ENCODE results near the gene KNTC1.
"Not testable (repeated sequence)": the region's sequence is repeated elsewhere in the genome, so short reads cannot be mapped to it uniquely, and the experiment has no call there.

Gene KNTC1, protein sequence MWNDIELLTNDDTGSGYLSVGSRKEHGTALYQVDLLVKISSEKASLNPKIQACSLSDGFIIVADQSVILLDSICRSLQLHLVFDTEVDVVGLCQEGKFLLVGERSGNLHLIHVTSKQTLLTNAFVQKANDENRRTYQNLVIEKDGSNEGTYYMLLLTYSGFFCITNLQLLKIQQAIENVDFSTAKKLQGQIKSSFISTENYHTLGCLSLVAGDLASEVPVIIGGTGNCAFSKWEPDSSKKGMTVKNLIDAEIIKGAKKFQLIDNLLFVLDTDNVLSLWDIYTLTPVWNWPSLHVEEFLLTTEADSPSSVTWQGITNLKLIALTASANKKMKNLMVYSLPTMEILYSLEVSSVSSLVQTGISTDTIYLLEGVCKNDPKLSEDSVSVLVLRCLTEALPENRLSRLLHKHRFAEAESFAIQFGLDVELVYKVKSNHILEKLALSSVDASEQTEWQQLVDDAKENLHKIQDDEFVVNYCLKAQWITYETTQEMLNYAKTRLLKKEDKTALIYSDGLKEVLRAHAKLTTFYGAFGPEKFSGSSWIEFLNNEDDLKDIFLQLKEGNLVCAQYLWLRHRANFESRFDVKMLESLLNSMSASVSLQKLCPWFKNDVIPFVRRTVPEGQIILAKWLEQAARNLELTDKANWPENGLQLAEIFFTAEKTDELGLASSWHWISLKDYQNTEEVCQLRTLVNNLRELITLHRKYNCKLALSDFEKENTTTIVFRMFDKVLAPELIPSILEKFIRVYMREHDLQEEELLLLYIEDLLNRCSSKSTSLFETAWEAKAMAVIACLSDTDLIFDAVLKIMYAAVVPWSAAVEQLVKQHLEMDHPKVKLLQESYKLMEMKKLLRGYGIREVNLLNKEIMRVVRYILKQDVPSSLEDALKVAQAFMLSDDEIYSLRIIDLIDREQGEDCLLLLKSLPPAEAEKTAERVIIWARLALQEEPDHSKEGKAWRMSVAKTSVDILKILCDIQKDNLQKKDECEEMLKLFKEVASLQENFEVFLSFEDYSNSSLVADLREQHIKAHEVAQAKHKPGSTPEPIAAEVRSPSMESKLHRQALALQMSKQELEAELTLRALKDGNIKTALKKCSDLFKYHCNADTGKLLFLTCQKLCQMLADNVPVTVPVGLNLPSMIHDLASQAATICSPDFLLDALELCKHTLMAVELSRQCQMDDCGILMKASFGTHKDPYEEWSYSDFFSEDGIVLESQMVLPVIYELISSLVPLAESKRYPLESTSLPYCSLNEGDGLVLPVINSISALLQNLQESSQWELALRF (N-terminal part only)

DNA sequence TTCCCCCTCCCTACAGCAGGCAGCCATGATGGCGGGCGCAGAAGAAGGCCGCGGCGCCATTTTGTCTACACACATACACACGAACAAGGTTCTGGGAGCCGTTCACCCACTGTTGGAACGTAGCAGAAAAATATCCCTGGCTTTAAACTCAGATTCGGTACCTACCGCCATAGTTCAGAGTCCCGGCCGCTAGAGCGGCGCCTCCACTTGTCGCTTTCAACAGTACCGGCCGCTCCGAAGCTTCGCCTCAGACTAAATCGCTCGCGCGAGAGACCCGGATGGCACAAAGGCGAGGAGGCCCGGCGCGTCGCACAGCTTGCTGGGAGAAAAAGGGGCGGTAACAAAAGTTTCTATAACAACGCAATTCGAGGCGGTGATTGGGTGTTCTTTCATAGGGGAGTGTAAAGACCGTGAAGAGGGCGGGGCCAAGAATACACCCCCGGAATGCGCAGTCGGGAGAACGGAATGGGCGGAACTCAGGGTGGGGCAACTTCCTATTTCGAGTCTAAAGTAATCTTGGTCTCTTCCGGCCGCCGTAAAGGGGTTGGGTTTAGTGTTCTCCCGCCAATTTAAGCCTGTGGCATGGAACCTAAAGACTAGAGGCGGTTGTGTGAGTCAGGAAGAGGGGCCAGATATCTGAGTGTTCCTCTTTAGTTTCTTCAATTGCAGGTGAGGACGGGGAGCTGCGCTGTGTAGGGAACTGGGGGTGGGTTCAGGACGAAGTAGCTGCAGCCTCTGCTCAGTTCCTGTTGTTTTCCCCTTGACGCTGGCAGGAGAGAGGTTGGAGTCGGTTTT lies at the start of gene KNTC1, which contains the start of gene RSRC2:
Gene KNTC1, plus strand, starts transcription at position 567 of the 795 bp plus-strand sequence. CDS start 2,815 bp downstream, outside the sequence.
Gene RSRC2, minus strand, starts transcription at position 254 of the 795 bp plus-strand sequence. Its CDS starts 83 bp downstream, at position 171.
- peak; percentile 99 for DNase-seq

DNA sequence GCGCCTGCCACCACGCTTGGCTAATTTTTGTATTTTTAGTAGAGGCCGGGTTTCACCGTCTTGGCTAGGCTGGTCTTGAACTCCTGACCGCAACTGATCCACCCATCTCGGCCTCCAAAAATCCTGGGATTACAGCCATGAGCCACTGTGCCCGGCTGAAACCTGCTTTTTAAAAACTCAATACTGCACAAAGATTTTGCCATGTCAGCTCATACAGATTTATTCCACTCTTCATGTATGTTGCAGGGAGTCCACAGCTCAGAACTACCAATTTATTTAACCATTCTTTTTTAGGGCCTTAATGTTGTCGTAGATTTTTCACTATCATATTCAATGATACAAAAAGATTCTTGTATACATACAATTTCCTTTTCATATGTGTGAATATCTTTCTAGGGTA lies 46.3 kb upstream of the KNTC1 start:
- DNase-seq, result no peak

DNA sequence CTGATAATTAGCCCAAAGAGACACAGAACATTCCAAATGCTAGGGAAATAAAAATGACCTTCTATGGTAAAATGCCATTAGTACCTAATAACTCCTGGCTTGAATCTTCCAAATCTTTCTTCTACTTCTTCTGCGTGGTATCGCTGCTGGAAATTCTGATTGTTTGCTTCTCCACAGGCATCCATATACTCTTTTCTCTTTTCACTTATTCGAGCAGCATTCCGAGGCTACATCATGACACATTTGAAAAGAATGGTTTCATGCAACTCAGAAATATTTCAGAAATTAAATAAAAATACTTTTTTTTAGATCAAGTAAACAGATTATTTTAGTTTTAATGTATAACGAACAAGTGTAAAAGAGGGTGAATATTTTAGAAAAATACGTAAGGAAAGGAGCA lies 45.2 kb upstream of the KNTC1 start:
- no peak for DNase-seq

DNA sequence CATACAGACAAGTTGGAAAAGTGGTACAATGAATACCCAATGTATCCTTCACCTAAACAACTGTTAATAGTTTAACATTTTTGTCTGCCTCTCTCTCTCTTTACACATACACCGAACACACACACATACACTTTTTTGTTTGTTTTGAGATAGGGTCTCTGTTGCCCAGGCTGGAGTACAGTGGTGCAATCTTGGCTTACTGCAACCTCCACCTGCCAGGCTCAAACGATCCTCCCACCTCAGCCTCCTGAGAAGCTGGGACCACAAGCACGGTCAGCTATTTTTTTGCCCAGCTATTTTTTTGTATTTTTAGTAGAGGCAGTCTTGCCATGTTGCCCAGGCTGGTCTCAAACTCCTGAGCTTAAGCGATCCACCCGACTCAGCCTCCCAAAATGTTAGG lies 43.1 kb upstream of the KNTC1 start:
- no peak for DNase-seq

DNA sequence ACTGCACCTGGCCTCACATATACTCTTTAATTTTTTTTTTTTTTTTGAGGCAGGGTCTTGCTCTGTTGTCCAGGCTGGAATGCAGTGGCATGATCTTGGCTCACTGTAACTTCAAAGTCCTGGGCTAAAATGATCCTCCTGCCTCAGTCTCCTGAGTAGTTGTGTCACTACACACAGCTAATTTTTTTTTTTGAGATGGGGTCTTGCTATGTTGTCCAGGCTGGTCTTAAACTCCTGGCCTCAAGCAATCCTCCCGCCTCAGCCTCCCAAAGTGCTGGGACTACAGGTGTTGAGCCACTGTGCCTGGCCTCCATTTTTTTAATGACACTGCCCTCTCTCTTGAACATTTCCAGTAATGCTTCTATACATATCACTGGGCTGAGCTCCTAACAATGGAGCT lies 42.7 kb upstream of the KNTC1 start:
- DNase-seq, result not testable (repeated sequence)

DNA sequence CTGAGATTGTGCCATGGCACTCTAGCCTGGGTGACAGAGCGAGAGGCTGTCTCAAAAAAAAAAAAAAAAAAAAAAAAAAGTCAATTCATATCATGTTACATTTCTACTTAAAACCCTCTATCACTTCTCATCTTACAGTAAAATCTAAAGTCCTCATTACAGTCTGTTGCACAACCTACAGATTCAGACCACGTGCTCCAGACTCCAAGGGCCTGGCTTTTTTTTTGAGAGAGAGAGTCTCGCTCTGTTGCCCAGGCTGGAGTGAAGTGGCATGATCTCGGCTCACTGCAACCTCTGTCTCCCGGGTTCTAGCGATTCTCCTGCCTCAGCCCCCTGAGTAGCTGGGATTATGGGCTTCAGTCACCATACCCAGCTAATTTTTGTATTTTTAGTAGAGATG lies 40.7 kb upstream of the KNTC1 start:
- DNase-seq, result not testable (repeated sequence)

DNA sequence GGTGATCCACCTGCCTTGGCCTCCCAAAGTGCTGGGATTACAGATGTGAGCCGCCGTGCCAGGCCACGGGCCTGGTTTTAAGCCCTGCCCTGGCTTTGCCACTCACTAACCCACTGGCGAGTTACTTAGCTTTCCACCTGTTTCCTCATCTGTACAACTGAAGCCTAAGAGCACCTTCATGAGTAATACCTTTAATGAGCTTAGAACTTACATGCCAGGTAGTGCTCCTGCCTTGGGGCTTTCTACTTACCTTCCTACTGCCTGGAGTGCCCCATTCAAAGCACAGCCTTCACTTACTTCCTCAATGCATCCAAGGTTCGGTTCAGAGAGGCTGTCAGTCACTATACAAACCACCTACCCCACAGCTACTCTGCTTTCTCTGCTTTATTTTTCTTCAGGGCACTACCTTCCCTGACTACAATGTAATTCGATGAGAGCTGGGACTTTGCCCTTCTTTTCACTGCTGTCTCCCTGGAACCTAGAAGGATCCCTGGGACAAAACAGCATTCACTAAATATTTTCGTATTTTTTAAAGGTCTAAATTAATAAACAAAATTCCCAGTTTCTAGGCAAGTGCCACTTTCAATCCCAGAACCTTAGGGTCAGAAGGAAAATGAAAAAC lies 40.1 kb upstream of the KNTC1 start:
- DNase-seq, result no peak

DNA sequence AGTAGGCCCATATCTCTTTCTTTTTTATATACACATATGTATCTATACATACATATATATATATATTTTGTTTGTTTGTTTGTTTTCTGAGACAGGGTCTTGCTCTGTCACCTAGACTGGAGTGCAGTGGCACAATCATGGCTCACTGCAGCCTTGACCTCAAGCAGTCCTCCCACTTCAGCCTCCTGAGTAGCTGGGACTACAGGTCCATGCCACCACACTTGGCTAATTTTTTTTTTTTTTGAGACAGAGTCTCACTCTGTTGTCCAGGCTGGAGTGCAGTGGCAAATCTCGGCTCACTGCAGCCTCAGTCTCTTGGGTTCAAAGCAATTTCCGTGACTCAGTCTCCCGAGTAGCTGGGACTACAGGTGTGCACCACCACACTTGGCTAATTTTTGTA lies 39.2 kb upstream of the KNTC1 start:
- DNase-seq, result not testable (repeated sequence)

DNA sequence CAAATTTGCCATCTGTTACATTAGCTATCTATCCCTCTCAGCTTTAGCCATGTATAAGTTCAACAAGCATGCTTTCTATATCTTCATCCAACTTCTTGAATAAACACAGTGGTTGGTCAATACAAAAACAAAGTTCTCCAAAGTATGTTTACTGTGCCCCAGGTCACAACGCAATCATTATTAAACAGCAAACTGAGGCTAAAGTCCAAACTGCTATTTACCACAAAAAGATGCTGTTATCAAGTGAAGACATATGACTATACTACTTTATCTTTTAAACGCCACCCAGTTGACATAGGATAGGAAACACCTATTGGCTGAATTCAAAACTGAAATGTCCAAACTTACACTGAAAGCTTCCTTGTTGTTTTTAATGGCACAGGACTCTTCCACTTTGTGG lies 38.0 kb upstream of the KNTC1 start:
- DNase-seq, result no peak

DNA sequence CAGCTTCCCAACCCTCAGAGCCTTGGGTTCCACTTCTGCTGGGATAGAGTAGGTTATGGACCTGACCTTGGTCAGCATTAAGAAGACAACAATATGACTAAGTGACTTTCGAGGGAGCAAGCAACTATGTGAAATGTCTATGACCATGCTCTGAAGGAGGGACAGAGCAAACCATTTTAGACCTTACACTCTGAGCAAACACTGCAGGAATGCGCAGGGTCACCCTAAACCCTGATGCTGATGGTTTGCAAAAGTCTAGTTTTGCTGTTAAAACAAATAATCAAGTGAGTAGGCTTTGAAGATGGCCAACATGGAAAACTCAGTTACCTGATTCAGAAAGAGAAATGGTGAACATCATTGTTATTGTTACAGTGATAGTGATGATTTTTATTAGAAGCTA lies 35.1 kb upstream of the KNTC1 start:
- no peak for DNase-seq

DNA sequence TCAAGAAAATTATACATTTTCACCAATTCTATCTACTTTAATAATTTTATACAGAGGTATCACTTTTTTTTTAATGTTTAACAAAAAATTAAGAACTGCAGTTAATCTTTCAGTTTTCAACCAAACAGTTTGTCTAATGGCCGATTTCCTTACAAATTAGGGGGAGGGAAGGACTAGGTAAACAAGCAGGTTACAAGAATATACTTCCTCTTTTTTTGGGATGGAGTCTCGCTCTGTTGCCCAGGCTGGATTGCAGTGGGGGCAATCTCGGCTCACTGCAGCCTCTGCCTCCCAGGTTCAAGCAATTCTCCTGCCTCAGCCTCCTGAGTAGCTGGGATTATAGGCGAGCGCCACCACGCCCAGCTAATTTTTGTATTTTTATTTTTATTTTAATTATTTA lies 33.8 kb upstream of the KNTC1 start:
- DNase-seq, result not testable (repeated sequence)

DNA sequence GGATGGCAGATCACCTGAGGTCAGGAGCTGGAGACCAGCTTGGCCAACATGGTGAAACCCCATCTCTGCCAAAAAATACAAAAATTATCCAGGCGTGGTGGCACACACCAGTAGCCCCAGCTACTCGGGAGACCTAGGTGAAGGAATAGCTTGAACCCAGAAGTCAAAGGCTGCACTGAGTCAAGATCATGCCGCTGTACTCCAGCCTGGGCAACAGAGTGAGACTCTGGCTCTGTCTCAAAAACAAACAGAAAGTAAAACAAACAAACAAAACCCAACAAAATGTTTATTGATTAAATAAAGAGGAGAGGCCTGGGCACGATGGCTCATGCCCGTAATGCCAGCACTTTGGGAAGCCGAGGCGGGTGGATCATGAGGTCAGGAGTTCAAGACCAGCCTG lies 31.8 kb upstream of the KNTC1 start:
- DNase-seq, result no peak

DNA sequence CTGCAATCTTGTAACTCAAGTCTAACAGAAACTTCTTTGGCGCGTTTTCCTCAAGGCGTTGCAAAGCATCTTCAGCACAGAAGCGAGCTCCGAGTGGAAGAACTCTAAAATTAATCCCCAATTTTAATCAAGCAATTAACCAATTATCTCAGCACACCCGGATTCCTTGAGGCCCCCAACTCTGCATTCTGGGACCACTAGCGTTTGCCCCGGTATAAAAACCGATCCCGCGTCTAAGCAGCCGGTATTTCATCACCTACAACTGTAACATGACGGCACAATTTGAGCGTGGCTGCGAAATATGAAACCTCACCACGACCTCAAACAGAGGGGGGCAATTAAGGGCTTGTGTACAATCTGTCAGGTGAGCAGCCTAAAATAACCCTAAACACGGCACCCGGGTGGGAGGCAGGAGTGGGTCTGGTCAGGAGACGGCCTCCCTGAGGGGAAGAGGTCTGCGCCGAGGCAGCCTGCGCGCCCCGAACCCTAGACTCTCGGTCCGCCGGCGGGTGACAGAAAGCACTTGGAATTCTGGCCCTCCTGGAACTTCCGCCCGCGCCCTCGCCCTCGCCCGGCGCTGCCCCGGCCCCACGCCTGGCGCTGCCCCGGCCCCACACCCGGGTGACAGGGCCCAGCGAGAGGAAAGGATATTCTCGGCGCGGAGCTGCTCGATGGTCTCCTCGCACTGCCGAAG lies 26.9 kb upstream of the KNTC1 start:
- peak; percentile 50 for DNase-seq

DNA sequence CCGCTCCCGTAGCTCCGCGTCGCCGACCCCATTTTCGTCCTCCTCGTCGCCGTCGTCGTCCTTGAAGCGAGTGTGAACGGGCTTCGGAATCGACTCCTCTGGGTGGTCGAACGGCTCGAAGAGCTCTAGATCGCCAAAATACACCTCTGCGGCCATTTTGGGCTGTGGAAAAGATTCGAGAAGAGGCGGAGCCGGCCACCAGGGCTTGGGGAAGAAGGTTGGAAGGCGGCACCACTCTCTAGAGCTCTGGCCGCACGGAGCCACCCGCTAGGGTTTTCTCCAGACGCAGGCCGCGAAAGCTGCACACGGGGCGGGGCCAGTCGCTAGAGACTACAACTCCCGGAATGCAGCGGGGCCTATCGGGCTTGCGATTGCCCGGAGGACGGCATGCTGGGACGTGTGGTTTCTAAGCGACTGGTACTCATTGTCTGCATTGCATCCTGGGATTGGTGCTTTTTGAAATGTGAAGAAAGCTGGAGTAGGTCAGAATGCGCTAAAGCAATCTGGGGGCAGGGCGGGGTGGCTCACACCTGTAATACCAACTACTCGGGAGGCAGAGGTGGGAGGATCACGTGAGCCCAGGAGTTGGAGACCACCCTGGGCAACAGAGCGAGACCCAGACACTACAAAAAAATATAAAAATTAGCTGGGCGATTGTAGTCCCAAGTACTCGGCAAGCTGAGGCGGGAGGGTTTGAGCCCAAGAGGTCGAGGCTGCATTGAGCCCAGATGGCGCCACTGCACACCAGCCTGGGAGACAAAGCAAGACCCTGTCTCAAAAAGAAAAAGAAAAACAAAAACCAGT lies 26.2 kb upstream of the KNTC1 start, which contains the start of gene ZCCHC8:
Gene ZCCHC8, minus strand, starts transcription at position 248 of the 804 bp plus-strand sequence. Its CDS starts 92 bp downstream, at position 156.
- DNase-seq, result peak; percentile 99

DNA sequence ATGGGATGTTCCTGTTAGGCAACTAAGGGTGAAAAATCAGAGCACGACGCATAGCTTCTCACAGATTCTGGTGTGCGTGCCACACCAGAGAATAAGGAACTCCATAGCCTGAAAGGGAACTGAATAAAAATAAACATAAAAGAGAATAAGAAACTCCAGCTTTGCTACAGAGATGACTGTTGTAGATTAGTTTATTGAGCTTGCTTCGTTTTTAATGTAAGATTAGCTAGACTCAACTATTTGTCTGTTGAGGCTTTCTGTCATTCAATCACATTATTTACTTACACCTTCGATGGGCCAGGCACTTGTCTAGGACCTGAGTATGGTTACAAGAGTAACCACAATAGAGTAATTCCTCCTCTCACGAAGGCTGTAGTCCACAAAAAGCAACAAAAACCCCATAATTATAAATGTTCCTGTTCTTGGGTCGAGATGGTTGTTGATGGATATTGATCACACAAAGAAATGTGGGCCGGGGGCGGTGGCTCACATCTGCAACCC lies 25.5 kb upstream of the KNTC1 start:
- DNase-seq, result no peak

DNA sequence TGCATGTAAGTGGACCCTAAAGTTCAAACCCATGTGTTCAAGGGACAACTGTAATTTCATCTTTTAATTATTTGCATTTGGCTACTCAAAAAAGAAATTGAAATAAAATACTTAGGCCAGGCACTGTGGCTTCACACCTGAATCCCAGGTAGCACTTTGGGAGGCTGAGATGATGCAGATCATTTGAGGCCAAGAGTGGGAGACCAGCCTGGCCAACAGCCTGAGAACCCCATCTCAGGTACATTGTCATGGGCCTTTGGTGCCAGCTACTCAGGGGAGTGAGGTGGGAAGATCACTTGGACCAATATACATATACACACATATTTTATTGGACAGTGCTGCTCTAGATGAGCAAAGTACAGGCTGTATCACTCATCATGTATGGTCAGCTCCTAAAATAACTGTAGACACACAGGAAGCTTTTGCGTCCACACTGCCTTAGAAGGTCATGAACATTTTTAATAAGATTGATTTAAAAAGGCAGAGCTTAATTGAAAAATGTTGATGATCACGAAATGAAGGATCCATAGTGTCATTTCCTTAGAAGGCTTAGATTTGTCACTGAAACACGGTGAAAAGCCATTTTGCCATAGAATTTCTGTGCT lies 23.8 kb upstream of the KNTC1 start:
- DNase-seq, result no peak

DNA sequence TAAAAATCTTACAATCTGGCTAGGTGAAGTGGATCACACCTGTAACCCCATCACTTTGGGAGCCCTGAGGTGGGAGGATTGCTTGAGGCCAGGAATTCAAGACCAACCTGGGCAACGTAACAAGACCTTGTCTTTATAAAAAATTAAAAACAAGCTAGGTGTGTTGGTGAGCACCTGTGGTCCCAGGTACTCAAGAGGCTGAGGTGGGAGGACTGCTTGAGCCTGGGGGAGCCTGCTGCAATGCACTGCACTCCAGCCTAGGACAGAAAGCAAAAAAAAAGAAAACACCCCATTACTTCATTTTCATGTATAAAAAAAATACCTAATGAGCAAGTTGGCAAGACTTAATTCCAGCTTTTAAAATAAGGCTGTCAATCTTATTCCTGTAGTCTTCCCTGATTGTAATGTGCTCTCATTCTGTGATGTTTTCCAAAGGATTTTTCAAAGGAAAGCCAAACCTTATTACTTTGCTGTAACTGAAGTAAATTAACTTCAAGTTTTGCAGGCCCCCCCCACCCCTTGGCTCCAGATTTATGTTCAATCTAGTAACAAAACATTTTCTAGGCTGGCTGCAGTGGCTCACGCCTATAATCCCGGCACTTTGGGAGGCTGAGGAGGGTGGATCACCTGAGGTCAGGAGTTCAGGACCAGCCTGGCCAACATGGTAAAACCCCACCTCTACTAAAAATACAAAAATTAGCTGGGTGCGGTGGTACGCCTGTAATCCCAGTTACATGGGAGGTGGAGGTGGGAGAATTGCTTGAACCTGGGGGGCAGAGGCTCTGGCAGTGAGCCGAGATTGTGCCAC lies 23.1 kb upstream of the KNTC1 start:
- DNase-seq, result no peak

DNA sequence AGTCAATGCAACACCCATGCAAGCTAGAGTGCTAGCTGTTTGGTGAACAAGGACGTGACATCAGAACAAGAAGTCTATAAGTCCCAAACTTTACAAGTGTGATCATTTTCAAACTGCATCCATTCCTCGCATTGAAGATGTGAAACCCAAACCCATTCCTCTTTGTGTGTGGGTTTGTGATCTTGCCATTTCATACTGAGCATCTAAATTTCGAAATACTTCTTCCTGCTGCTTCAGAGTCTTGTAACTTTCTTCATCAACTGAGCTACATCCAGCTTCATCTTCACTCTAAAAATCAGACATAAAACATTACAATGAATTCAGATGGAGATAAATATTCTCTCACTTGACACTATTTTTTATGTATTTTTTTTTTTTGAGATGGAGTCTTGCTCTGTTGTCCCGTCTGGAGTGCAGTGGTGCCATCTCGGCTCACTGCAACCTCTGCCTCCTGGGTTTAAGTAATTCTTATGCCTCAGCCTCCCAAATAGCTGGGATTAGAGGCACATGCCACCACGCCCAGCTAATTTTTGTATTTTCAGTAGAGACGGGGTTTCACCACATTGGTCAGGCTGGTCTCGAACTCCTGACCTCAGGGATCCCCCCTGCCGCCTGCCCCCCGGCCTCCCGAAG lies 21.5 kb upstream of the KNTC1 start:
- DNase-seq, result no peak

Measured in NCI-H526 treated with DMSO at 0.1 percent for 48 hours (cell line).